SH-SY5Y (cell line): Measurements from ENCODE around the gene CNIH3.

ENCODE experiments used
- GATA2 ChIP-seq: IDR thresholded peaks from 2 replicates; pipeline ENCODE4 v1.6.1; 2011; ENCODE audit warnings: mild to moderate bottlenecking, low read depth, low read length
- GATA3 ChIP-seq: IDR thresholded peaks from 2 replicates; pipeline ENCODE4 v1.6.1; 2011; ENCODE audit warnings: low read depth, mild to moderate bottlenecking, low read length, moderate library complexity

DNA sequence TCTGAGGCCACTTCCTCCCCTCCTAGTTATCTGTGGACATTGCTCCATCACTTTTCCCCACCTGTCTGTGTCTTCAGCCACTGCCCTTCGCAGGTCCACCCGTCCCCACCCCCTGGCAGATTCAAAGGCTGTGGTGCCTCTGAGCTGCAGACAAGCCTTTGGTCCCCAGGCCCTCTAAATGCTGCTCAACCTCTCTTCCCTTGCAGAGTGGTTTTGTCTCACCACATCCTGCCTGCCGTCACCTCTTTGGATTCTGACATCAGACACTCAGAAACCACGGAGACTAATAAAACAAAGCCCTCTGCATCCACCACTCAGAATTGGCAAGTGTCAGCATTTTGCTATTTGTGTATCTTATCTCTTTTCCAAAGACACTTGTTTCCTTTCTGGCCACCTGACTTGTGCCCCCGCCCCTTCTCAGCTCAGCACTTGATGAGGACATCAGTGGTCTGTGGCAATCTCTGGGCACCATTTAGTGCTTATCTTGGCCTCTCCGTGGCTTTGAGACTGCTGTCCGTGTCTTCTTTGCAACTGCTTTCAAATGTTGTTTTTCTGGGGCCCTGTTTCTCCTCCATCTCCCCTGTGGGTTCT is 7.7 kb downstream of the CNIH3 start:
- no peak for TF ChIP-seq GATA2
- no peak for TF ChIP-seq GATA3
